ENCODE results near the gene BPIFB6. TPM values are rescaled to one million over a fixed set of nuclear protein-coding genes. Genes with fewer than 3 reads are reported as not detected.

The BPIFB6 gene
- total and polyA plus RNA-seq, 10 of the 15 experiments (the other 5 are each of a cell fraction or from before 2014, with no cell fraction given) = not detected

DNA sequence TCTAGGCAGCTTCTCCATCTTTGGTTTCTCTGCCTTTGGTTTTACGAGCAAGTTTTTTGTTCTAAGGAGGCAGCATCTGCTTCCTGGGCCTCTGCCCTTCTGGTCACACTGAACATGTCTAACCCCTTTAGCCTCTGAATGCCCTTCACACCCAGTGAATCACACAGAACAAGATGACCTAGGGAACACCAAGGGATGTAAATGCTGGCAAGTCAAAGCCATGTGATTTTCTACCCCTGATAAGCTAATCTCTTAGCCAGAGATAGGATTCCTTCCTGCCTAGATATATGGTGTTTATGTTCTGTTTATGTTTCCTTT, 7.2 kb upstream of the BPIFB6 start:
- ChIA-PET RAD21 (ENCODE audit: unreplicated experiment) (no interaction called here), CTCF (no interaction called here), POLR2A (no interaction called here), SMC1A (ENCODE audit: uncharacterized antibody, unreplicated experiment) (no interaction called here)
- H3K27ac ChIP-seq (ENCODE audit: control insufficient read depth, insufficient read depth) = no peak overlapping the region
- no peaks in the 10 kb centered on the region for H4K20me1 ChIP-seq (ENCODE audit: control insufficient read depth, insufficient read depth)
- in situ Hi-C loops (cut with MboI) = no loop called here
- WGBS (ENCODE audit: insufficient coverage, insufficient replicate concordance, low lambda C conversion rate, missing lambda C conversion rate) = 62% methylated on average over 1 of the region's 1 CpG
- no peak for ATAC-seq
- H3K9ac ChIP-seq (ENCODE audit: control insufficient read depth, insufficient read depth, low read length) = no peak overlapping the region
- H3K9me3 ChIP-seq (replicated peaks; ENCODE audit: control insufficient read depth, insufficient read depth, low read length) = no peaks in the 10 kb centered on the region
- peaks cover 3% of the 10 kb centered on the region for H3K4me1 ChIP-seq (ENCODE audit: control insufficient read depth, insufficient read depth, low read length)
- no peak overlapping the region for H2AFZ ChIP-seq (ENCODE audit: control insufficient read depth, low read depth, low read length)
- intact Hi-C loops (cut with micrococcal nuclease; ENCODE audit: unreplicated experiment) = no loop called here
- no peak for DNase-seq (ENCODE audit: low read depth, low spot score)
- TF ChIP-seq SPI1 (IDR thresholded peaks at IDR 0.05; ENCODE audit: borderline replicate concordance, insufficient read depth, low read depth, low read length) (no peak), BHLHE40 (IDR thresholded peaks at IDR 0.05; ENCODE audit: borderline replicate concordance in 1 of 2, low read depth in 2 of 2, low read length in 1 of 2) (no peak), HCFC1 (IDR thresholded peaks at IDR 0.05; ENCODE audit: low read length) (no peak), RFX5 (IDR thresholded peaks at IDR 0.05; ENCODE audit: low read depth, low read length) (no peak), KLF5 (IDR thresholded peaks at IDR 0.05; ENCODE audit: partially characterized antibody) (no peak)
- no peaks in the 10 kb centered on the region for H3K79me2 ChIP-seq (ENCODE audit: control insufficient read depth, insufficient read depth, low read length)
- BruUV-seq (replicated peaks) = no TSS peak
- no peak for FAIRE-seq
- no peaks in the 10 kb centered on the region; a peak in 1 of 4 replicates for H3K27me3 ChIP-seq (replicated peaks in 1 of 2; ENCODE audit: control insufficient read depth in 2 of 2, insufficient read depth in 2 of 2, low read length in 1 of 2)
- no peak overlapping the region for H3K4me2 ChIP-seq (ENCODE audit: control insufficient read depth, insufficient read depth)
- no peaks in the 10 kb centered on the region for H3K36me3 ChIP-seq (ENCODE audit: control insufficient read depth in 2 of 2, insufficient read depth in 2 of 2, low read length in 1 of 2)
- no peak overlapping the region for H3K4me3 ChIP-seq

DNA sequence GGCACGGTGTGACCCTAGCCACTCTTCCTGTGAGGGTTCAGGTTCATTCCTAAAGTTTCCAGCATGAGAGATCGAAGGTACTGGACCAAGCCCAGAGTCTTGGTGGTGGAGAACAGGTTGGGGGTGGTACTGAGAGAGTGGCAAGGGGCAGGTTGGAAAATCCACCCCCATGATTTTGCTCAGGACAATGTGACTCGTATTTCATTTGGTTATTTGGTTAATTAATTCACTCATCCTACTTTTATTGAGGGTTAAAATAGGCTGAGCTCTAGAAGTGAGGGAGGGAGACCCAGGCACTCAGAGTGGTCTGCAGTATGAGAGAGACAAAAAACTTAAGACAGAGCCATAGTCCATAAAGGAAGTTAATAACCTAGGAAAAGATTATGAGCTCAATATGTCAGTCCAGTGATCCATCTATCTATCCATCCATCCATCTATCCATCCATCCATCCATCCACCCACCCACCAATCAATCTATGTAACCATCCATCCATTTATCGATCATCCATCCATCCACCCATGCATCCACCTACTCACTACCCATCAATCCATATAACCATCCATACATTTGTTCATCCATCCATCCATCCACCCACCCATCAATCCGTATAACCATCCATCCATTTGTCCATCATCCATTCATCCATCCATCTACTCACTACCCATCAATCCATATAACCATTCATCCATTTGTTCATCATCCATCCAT, 6.7 kb upstream of the BPIFB6 start:
- 10% methylated on average over 5 of the region's 5 CpGs for WGBS (ENCODE audit: insufficient coverage, insufficient replicate concordance, low lambda C conversion rate, missing lambda C conversion rate)
- no peaks in the 10 kb centered on the region for H3K36me3 ChIP-seq (ENCODE audit: control insufficient read depth in 2 of 2, insufficient read depth in 2 of 2, low read length in 1 of 2)
- DNase-seq (ENCODE audit: low read depth, low spot score) (no peak), ATAC-seq (no peak), FAIRE-seq (no peak)
- no peaks in the 10 kb centered on the region; a peak in 1 of 4 replicates for H3K27me3 ChIP-seq (replicated peaks in 1 of 2; ENCODE audit: control insufficient read depth in 2 of 2, insufficient read depth in 2 of 2, low read length in 1 of 2)
- H3K4me1 ChIP-seq (ENCODE audit: control insufficient read depth, insufficient read depth, low read length) = peaks cover 3% of the 10 kb centered on the region
- no peak overlapping the region for H2AFZ ChIP-seq (ENCODE audit: control insufficient read depth, low read depth, low read length)
- H3K9me3 ChIP-seq (replicated peaks; ENCODE audit: control insufficient read depth, insufficient read depth, low read length) = no peaks in the 10 kb centered on the region
- H3K4me3 ChIP-seq = no peak overlapping the region
- ChIA-PET RAD21 (ENCODE audit: unreplicated experiment) (no interaction called here), SMC1A (ENCODE audit: uncharacterized antibody, unreplicated experiment) (no interaction called here), CTCF (no interaction called here), POLR2A (no interaction called here)
- H3K79me2 ChIP-seq (ENCODE audit: control insufficient read depth, insufficient read depth, low read length) = no peaks in the 10 kb centered on the region
- BruUV-seq (replicated peaks) = no TSS peak
- no peaks in the 10 kb centered on the region for H4K20me1 ChIP-seq (ENCODE audit: control insufficient read depth, insufficient read depth)
- no peak overlapping the region for H3K27ac ChIP-seq (ENCODE audit: control insufficient read depth, insufficient read depth)
- H3K9ac ChIP-seq (ENCODE audit: control insufficient read depth, insufficient read depth, low read length) = no peak overlapping the region
- intact Hi-C loops (cut with micrococcal nuclease; ENCODE audit: unreplicated experiment) (no loop called here), in situ Hi-C loops (cut with MboI) (no loop called here)
- no peak overlapping the region for H3K4me2 ChIP-seq (ENCODE audit: control insufficient read depth, insufficient read depth)
- TF ChIP-seq NRF1 (conservative IDR thresholded peaks at IDR 0.05; ENCODE audit: low read depth, low read length) = no peak
- TF ChIP-seq BCL11A (IDR thresholded peaks at IDR 0.05; ENCODE audit: low read depth, low read length) = no peak
- TF ChIP-seq MYB (IDR thresholded peaks at IDR 0.05; ENCODE audit: borderline replicate concordance, low read depth, low read length) = no peak
- TF ChIP-seq ZNF622 (IDR thresholded peaks at IDR 0.05) = no peak
- TF ChIP-seq POLR2AphosphoS5 (IDR thresholded peaks at IDR 0.05; ENCODE audit: low read length) = no peak
- no peak for TF ChIP-seq SIN3A (IDR thresholded peaks at IDR 0.05; ENCODE audit: low read depth, low read length)
- TF ChIP-seq SMAD1 (IDR thresholded peaks at IDR 0.05; ENCODE audit: low read depth, partially characterized antibody) = no peak
- TF ChIP-seq FOXM1 (IDR thresholded peaks at IDR 0.05; ENCODE audit: low read depth, low read length) = no peak
- TF ChIP-seq, protein P1, sequence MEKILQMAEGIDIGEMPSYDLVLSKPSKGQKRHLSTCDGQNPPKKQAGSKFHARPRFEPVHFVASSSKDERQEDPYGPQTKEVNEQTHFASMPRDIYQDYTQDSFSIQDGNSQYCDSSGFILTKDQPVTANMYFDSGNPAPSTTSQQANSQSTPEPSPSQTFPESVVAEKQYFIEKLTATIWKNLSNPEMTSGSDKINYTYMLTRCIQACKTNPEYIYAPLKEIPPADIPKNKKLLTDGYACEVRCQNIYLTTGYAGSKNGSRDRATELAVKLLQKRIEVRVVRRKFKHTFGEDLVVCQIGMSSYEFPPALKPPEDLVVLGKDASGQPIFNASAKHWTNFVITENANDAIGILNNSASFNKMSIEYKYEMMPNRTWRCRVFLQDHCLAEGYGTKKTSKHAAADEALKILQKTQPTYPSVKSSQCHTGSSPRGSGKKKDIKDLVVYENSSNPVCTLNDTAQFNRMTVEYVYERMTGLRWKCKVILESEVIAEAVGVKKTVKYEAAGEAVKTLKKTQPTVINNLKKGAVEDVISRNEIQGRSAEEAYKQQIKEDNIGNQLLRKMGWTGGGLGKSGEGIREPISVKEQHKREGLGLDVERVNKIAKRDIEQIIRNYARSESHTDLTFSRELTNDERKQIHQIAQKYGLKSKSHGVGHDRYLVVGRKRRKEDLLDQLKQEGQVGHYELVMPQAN (conservative IDR thresholded peaks at IDR 0.05) = no peak
- TF ChIP-seq CREM (IDR thresholded peaks at IDR 0.05; ENCODE audit: low read depth) = no peak
- TF ChIP-seq SIX5 (IDR thresholded peaks at IDR 0.05; ENCODE audit: low read depth, low read length, severe bottlenecking) = no peak

Data from GM12878 (cell line).